A549 treated with RU486 at 1 μM for 4 hours (cell line): ENCODE results near the gene PRRG4. TPM values are rescaled to one million over a fixed set of nuclear protein-coding genes. Genes with fewer than 3 reads are reported as not detected.

Experiments
- total RNA-seq: library from RNA; stranded (reverse); fragments of 200-300 nt; extraction: Qiagen RNA extraction; gene quantifications from 5 replicates; pipeline ENCODE4 v1.2.3, GENCODE V29; 2022; ENCODE audit warnings: low read depth

PRRG4 gene
- total RNA-seq, result 0.40 to 0.79 TPM (median 0.53 TPM) in 5 replicates

GRCh38 chr11:32829680-32830412 lies at the start of gene PRRG4:
Gene PRRG4 (plus strand): TSS chr11:32829927. CDS start chr11:32830530, 603 bp downstream.

GRCh38 chr11:32794439-32794838 lies 35.3 kb upstream of the PRRG4 start, which contains the start of gene CCDC73:
Gene CCDC73 (minus strand): TSS chr11:32794662. CDS start chr11:32760243, 34,419 bp downstream.

GRCh38 chr11:32892355-32893092 lies 62.8 kb downstream of the PRRG4 start, which contains the start of gene QSER1:
Gene QSER1 (plus strand): TSS chr11:32892811. CDS start chr11:32893126, 315 bp downstream.

Other genes starting within 250 kb of the PRRG4 start
- 371 to 500 TPM (median 408 TPM) in 5 replicates for gene EIF3M, start 246.1 kb upstream of the PRRG4 start, total RNA-seq
- gene CCDC73, start 35.3 kb upstream of the PRRG4 start, total RNA-seq, result not detected in 5 replicates
- gene QSER1, start 62.9 kb downstream of the PRRG4 start, total RNA-seq, result 10.3 to 20.5 TPM (median 18.3 TPM) in 5 replicates
- gene DEPDC7, start 186.0 kb downstream of the PRRG4 start, total RNA-seq, result 4.0 to 8.6 TPM (median 7.2 TPM) in 5 replicates
- gene TCP11L1, start 209.6 kb downstream of the PRRG4 start, total RNA-seq, result 16.9 to 22.3 TPM (median 18.5 TPM) in 5 replicates